Neural progenitor cell (in vitro differentiated cells): Measurements from ENCODE around the gene STK25. TPM values are rescaled to one million over a fixed set of nuclear protein-coding genes. Genes with fewer than 3 reads are reported as not detected.

Experiments
- DNase-seq: peaks from one replicate; pipeline ENCODE4 v3.0.0-alpha.2; 2016; ENCODE audit warnings: low spot score
- H2AFZ ChIP-seq: fragments of 200-600 bp; sonication (generic); replicated peaks from 2 replicates; pipeline ENCODE4 v1.6.1; 2016; ENCODE audit warnings: antibody characterized with exemption
- H3F3A ChIP-seq: fragments of 200-600 bp; sonication (generic); 2 replicates; pipeline ENCODE4 v1.6.1; 2016; ENCODE audit warnings: antibody characterized with exemption, low read depth
- H3K27ac ChIP-seq: fragments of 200-600 bp; sonication (generic); 2 replicates; pipeline ENCODE4 v1.5.1; 2016; ENCODE audit warnings: mild to moderate bottlenecking
- H3K27me3 ChIP-seq: fragments of 200-600 bp; sonication (generic); 2 replicates; pipeline ENCODE4 v1.6.1; 2016; ENCODE audit warnings: mild to moderate bottlenecking, moderate library complexity
- H3K36me3 ChIP-seq: fragments of 200-600 bp; sonication (generic); 2 replicates; pipeline ENCODE4 v1.5.1; 2016
- H3K4me1 ChIP-seq: fragments of 200-600 bp; sonication (generic); 2 replicates; pipeline ENCODE4 v1.6.1; 2016; ENCODE audit warnings: mixed run types
- H3K4me2 ChIP-seq: fragments of 200-600 bp; sonication (generic); 2 replicates; pipeline ENCODE4 v1.6.1; 2016
- H3K4me3 ChIP-seq: fragments of 200-600 bp; sonication (generic); 2 replicates; pipeline ENCODE4 v1.5.1; 2016
- H3K79me2 ChIP-seq: fragments of 200-600 bp; sonication (generic); 2 replicates; pipeline ENCODE4 v1.6.1; 2016; ENCODE audit warnings: low read depth
- H3K9ac ChIP-seq: fragments of 200-600 bp; sonication (generic); 2 replicates; pipeline ENCODE4 v1.6.1; 2016
- H3K9me3 ChIP-seq: fragments of 200-600 bp; sonication (generic); 2 replicates; pipeline ENCODE4 v1.5.1; 2016; ENCODE audit warnings: low read depth
- H4K20me1 ChIP-seq: fragments of 200-600 bp; sonication (generic); 2 replicates; pipeline ENCODE4 v1.6.1; 2016; ENCODE audit warnings: low read depth
- H3K27ac Mint-ChIP-seq: 3 replicates; pipeline ENCODE4 v1.8.0; 2021; ENCODE audit warnings: mixed read lengths
- H3K27me3 Mint-ChIP-seq: 2 replicates; pipeline ENCODE4 v1.8.0; 2022; ENCODE audit warnings: low read depth, mild to moderate bottlenecking, inconsistent platforms, moderate library complexity, mixed read lengths; ENCODE audit not compliant: insufficient read depth
- H3K36me3 Mint-ChIP-seq: 3 replicates; pipeline ENCODE4 v1.8.0; 2021; ENCODE audit warnings: mixed read lengths
- H3K4me1 Mint-ChIP-seq: 3 replicates; pipeline ENCODE4 v1.8.0; 2021; ENCODE audit warnings: mixed read lengths
- H3K4me3 Mint-ChIP-seq: 3 replicates; pipeline ENCODE4 v1.8.0; 2021; ENCODE audit warnings: mild to moderate bottlenecking, moderate library complexity, mixed read lengths
- H3K9me3 Mint-ChIP-seq: 3 replicates; pipeline ENCODE4 v1.8.0; 2020; ENCODE audit warnings: mixed read lengths
- EZH2 ChIP-seq: fragments of 200-600 bp; sonication (generic); IDR thresholded peaks from 2 replicates; pipeline ENCODE4 v1.6.1; 2017; ENCODE audit warnings: antibody characterized with exemption, mild to moderate bottlenecking, moderate library complexity
- EZH2phosphoT487 ChIP-seq: fragments of 200-600 bp; sonication (generic); IDR thresholded peaks from 2 replicates; pipeline ENCODE4 v1.6.1; 2017; ENCODE audit warnings: antibody characterized with exemption
- total RNA-seq: library from RNA; depleted of rRNA; stranded (reverse); fragments of >200 nt; gene quantifications from 2 replicates; pipeline ENCODE4 v1.2.3, GENCODE V29; 2015; ENCODE audit warnings: low replicate concordance
- TF ChIP-seq, protein P1 (sequence below): fragments of 200-600 bp; sonication (generic); IDR thresholded peaks from 2 replicates; pipeline ENCODE4 v1.5.1; 2017; ENCODE audit warnings: antibody characterized with exemption, mild to moderate bottlenecking

The STK25 gene
- total RNA-seq, 1 donor from 2014 or later: 164 TPM

DNA sequence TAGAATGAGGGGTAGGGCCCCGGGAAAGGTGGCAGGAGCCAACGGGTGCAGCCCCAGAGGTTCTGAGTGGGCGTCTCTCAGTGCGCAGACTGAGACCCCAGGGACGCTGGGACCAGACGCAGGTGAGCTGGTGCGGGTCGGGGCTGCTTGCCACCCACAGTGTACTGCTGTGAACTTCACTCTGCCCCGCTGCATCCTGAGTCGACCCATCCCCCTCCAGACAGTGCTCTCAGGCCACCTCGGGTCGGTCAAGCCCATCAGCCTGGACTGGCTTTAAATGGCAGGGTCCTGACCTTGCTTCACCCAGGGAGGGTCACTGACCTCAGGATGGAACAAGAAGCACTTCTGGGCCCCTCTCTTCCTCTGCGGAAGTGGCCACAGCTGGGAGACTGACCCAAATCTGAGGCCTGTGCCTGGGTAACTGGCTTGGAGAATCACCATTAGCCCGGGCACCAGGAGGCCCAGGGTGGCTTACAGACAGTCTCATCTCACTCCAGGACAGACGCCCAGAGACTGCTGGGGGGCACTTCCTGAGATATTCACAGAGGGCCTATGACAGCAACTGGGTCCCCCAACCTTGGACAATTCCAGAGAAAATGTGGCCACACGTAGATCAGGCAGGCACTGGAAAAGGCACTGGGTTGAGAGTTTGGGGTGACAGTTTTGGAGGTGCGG is 26.5 kb upstream of the STK25 start:
- Histone ChIP-seq H3K79me2 (no peaks in the 10 kb centered on the region), H3K36me3 (no peaks in the 10 kb centered on the region), H3K4me2 (no peak overlapping the region), H3K27me3 (peaks cover 26% of the 10 kb centered on the region), H3K4me1 (peaks cover 7% of the 10 kb centered on the region), H3F3A (no peaks in the 10 kb centered on the region), H2AFZ (no peak overlapping the region), H3K4me3 (no peak overlapping the region), H3K9me3 (no peaks in the 10 kb centered on the region), H3K9ac (no peak overlapping the region), H3K27ac (no peak overlapping the region), H4K20me1 (no peaks in the 10 kb centered on the region)
- H3K27me3 Mint-ChIP-seq: peaks cover 15% of the 10 kb centered on the region
- no peak overlapping the region for H3K27ac Mint-ChIP-seq
- H3K36me3 Mint-ChIP-seq: no peaks in the 10 kb centered on the region
- TF ChIP-seq, protein P1, sequence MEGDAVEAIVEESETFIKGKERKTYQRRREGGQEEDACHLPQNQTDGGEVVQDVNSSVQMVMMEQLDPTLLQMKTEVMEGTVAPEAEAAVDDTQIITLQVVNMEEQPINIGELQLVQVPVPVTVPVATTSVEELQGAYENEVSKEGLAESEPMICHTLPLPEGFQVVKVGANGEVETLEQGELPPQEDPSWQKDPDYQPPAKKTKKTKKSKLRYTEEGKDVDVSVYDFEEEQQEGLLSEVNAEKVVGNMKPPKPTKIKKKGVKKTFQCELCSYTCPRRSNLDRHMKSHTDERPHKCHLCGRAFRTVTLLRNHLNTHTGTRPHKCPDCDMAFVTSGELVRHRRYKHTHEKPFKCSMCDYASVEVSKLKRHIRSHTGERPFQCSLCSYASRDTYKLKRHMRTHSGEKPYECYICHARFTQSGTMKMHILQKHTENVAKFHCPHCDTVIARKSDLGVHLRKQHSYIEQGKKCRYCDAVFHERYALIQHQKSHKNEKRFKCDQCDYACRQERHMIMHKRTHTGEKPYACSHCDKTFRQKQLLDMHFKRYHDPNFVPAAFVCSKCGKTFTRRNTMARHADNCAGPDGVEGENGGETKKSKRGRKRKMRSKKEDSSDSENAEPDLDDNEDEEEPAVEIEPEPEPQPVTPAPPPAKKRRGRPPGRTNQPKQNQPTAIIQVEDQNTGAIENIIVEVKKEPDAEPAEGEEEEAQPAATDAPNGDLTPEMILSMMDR: no peak
- TF ChIP-seq EZH2phosphoT487 (no peak), EZH2 (no peak)
- DNase-seq: no peak
- H3K4me3 Mint-ChIP-seq: no peak overlapping the region
- no peaks in the 10 kb centered on the region for H3K9me3 Mint-ChIP-seq
- peaks cover 32% of the 10 kb centered on the region for H3K4me1 Mint-ChIP-seq

DNA sequence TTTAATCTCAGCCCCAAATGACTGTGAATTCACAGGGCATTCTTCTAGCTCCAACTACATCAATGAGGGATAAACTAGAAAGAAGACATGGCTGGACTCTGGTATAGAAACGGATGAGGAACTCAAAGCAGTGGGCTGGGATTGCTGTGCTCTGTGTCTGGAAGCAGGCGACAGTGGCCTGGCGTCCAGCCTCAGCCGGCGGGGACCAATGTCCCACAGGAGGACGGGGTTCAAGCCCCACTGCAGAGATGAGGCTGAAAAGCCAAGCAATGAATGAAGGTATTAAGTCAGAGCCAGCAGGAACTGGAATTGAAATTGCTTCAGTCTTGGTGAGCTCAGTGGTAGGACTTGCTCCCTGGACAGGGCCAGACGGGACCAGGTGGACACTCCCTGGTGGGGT is 25.9 kb upstream of the STK25 start:
- Histone ChIP-seq H3K4me3 (no peak overlapping the region), H3K27ac (no peak overlapping the region), H3F3A (no peaks in the 10 kb centered on the region), H3K79me2 (no peaks in the 10 kb centered on the region), H3K36me3 (no peaks in the 10 kb centered on the region), H3K27me3 (peaks cover 20% of the 10 kb centered on the region), H4K20me1 (no peaks in the 10 kb centered on the region), H3K4me1 (peaks cover 7% of the 10 kb centered on the region), H2AFZ (no peak overlapping the region), H3K9me3 (no peaks in the 10 kb centered on the region), H3K9ac (no peak overlapping the region), H3K4me2 (no peak overlapping the region)
- H3K27me3 Mint-ChIP-seq: peaks cover 13% of the 10 kb centered on the region
- no peak overlapping the region for H3K27ac Mint-ChIP-seq
- no peaks in the 10 kb centered on the region for H3K36me3 Mint-ChIP-seq
- no peak for DNase-seq
- no peak overlapping the region for H3K4me3 Mint-ChIP-seq
- H3K4me1 Mint-ChIP-seq: peaks cover 31% of the 10 kb centered on the region
- no peak for TF ChIP-seq EZH2phosphoT487
- no peak for TF ChIP-seq EZH2
- TF ChIP-seq, protein P1: no peak
- no peaks in the 10 kb centered on the region for H3K9me3 Mint-ChIP-seq

DNA sequence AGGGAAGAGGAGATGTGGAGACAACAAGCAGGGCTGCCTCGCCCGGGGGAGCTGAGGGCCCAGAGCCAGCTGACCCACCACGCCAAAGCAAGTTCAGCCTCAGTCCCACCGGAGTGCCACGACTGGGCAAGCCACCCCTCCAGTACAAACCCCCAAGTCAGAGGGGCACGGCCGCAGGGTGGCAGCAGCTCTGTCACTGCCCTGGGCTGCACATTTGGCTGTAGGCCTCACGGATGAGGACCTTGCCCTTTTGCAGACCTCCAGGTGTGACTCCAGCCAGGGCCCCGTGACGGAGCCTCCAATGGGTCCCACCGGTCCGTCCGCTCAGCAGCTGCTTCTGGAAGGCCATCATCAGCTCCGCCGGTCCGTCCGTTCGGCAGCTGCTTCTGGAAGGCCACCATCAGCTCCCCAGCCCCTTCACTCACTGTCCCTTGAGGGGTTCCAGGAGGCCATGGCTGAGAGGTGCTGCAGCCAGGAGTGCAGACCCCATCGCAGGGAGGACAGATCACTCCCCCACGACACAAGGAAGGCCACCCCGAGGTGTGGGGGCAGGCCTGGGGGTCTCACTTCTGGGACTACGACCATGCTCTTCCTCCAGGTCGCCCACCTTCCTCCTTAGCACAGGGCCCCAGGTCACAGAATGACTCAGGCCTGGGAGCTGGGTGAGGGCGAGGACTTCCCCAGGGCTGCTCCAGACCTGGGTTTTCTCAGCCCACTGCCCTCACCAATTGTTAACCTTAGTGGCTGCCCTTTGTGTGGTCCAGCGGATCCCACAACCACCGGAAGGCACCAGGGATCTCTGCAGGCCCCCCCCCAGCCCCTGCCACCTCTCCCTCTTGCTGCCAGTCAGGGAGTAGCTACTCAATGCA is 24.6 kb upstream of the STK25 start:
- no peak for DNase-seq
- peaks cover 8% of the 10 kb centered on the region for H3K27me3 ChIP-seq

More for the DNA sequence above, 24.6 kb upstream of the STK25 start:
- Histone ChIP-seq H3F3A (no peaks in the 10 kb centered on the region), H2AFZ (no peak overlapping the region), H3K4me3 (no peak overlapping the region), H3K9me3 (no peaks in the 10 kb centered on the region), H3K36me3 (no peaks in the 10 kb centered on the region), H3K9ac (no peak overlapping the region), H3K27ac (no peak overlapping the region), H3K79me2 (no peaks in the 10 kb centered on the region), H4K20me1 (no peaks in the 10 kb centered on the region), H3K4me2 (no peak overlapping the region), H3K4me1 (peaks cover 7% of the 10 kb centered on the region)
- Mint-ChIP-seq H3K9me3 (no peaks in the 10 kb centered on the region), H3K4me1 (peaks cover 21% of the 10 kb centered on the region), H3K36me3 (no peaks in the 10 kb centered on the region), H3K27me3 (peaks cover 10% of the 10 kb centered on the region), H3K4me3 (no peak overlapping the region), H3K27ac (no peak overlapping the region)
- TF ChIP-seq EZH2phosphoT487: no peak
- TF ChIP-seq EZH2: no peak
- TF ChIP-seq, protein P1: no peak
